IPS-11a (cell line): ENCODE results near the gene BET1L.
"Not testable (repeated sequence)": the region's sequence is repeated elsewhere in the genome, so short reads cannot be mapped to it uniquely, and the experiment has no call there.

ENCODE experiments used
- H3K4me3 ChIP-seq: one replicate; pipeline ENCODE4 v1.5.1; 2013; ENCODE audit warnings: low read depth, low read length, control low read depth

Gene BET1L

DNA sequence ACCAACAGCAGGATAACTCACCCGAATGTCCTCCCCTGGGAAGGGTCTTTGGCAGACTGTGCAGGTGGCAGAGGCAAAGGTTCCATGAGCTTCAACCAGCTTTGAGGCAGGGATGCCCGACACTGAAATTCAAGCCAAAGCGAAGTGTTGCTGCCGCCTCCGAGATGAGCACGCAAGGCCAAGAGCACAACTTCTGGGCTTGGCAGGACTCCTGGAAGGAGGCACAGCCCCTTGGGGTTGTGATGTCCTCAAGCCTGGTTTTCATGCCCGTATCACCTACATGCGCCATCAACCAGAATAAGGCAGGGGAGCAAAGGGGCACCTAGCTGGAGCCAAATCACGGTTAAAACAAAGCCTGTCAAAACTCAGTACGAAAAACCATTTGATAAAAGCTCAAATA lies 23.2 kb upstream of the BET1L start:
- H3K4me3 ChIP-seq, result no peak overlapping the region

GRCh38 chr11:227824-228379 lies 20.7 kb upstream of the BET1L start:
- no peak overlapping the region for H3K4me3 ChIP-seq

GRCh38 chr11:225734-226453 lies 18.7 kb upstream of the BET1L start:
- H3K4me3 ChIP-seq, result no peak overlapping the region

GRCh38 chr11:224424-224823 lies 17.2 kb upstream of the BET1L start:
- no peak overlapping the region for H3K4me3 ChIP-seq

DNA sequence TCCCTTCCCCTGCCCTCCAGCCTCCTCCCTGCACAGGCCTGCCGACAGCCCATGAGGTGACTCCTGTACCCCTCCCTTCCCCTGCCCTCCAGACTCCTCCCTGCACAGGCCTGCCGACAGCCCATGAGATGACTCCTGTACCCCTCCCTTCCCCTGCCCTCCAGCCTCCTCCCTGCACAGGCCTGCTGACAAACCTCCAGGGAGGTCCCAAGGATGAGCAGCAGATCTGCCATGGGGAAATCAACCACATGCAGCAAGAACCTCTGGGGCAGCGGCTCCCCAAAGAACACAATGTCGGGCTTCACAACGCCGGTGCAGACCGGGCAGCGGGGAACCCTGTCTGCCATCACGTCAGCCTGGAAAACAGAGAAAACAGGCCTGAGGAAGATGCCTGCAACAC lies 16.7 kb upstream of the BET1L start:
- H3K4me3 ChIP-seq, result no peak overlapping the region

- no peak overlapping the region for H3K4me3 ChIP-seq
Observed at GRCh38 chr11:223026-223789, 16.0 kb upstream of the BET1L start.

- H3K4me3 ChIP-seq, result no peak overlapping the region
Observed at GRCh38 chr11:221998-222789, 15.0 kb upstream of the BET1L start.

DNA sequence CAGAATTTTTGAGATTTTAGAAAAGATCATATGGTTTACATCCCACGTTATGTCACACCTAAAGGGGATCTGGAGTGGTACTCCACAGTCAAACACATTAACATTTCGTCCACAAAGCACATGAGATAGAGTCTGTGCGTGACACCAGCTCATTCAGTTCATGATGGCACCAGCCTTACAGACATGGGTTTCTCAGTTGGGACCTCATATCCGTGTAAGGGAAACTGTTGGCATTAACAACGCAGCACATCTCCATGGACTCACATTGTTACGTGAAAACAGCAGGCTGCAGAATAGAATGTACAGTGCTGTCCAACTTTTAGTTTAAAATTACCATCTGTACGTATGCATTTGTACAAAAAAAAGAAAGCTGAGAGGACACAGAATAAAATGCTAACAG lies 14.3 kb upstream of the BET1L start:
- H3K4me3 ChIP-seq, result no peak overlapping the region

- H3K4me3 ChIP-seq, result not testable (repeated sequence)
Observed at GRCh38 chr11:220641-221215, 13.5 kb upstream of the BET1L start.

DNA sequence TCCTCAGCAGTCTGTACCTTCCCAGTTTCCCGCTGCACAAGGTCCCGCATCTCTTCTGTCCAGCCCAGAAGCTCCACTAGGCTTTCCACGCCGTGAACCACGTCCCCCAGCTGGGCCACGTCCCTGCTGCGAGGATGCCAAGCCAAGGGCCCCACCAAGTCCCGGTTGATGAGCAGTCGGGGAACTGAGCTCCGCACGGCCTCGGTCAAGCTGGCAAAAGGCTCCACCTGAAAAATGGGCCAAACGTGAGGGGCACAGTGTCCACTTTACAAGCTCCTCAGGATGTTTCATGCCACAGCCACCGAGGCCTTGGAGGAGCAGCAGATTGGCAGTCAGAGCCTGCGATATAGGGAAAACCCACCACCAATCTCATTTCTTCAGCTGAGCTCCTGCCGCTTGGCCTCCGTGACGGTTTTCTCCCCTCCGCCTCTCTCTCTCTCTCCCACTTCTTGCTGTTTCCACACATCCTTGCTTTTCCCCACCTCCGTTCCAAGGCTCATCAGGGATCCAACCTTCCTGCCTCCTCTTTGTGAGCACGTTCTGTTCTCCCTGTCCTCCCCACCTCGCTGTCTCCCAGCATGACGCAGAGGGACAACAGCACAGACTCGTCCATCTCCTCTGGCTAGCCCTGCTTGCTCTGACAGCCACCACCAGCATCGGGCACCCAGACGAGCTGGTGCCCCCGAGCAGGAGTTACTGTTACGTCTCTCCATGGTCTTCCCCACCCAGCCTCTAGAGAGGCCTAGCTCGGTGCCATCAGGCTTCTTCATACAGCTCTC lies 11.8 kb upstream of the BET1L start:
- no peak overlapping the region for H3K4me3 ChIP-seq

- no peak overlapping the region for H3K4me3 ChIP-seq
Observed at GRCh38 chr11:217704-218103, 10.5 kb upstream of the BET1L start.

GRCh38 chr11:216081-216974 lies 9.1 kb upstream of the BET1L start:
- H3K4me3 ChIP-seq, result no peak overlapping the region

- H3K4me3 ChIP-seq, result no peak overlapping the region
Observed at GRCh38 chr11:215581-216037, 8.4 kb upstream of the BET1L start.

- H3K4me3 ChIP-seq, result no peak overlapping the region
Observed at GRCh38 chr11:214083-214482, 6.9 kb upstream of the BET1L start.

DNA sequence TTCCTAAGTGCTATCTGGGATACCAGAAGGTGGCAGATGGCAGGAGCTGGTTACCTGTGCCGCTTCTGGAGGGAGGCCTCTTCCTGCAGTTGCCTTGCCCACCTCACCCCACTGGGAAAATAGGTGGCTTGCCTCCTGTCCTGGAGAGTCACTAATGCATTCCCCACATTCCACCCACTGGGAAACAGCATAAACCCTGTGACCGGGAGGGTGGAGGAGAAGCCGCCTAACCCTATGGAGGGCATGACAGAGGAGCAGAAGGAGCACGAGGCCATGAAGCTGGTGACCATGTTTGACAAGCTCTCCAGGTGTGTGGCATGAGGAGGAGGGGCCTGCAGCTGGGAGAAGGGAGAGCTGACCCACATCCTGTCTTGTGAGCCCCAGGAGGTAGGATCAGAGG lies 5.9 kb upstream of the BET1L start:
- H3K4me3 ChIP-seq, result no peak overlapping the region

DNA sequence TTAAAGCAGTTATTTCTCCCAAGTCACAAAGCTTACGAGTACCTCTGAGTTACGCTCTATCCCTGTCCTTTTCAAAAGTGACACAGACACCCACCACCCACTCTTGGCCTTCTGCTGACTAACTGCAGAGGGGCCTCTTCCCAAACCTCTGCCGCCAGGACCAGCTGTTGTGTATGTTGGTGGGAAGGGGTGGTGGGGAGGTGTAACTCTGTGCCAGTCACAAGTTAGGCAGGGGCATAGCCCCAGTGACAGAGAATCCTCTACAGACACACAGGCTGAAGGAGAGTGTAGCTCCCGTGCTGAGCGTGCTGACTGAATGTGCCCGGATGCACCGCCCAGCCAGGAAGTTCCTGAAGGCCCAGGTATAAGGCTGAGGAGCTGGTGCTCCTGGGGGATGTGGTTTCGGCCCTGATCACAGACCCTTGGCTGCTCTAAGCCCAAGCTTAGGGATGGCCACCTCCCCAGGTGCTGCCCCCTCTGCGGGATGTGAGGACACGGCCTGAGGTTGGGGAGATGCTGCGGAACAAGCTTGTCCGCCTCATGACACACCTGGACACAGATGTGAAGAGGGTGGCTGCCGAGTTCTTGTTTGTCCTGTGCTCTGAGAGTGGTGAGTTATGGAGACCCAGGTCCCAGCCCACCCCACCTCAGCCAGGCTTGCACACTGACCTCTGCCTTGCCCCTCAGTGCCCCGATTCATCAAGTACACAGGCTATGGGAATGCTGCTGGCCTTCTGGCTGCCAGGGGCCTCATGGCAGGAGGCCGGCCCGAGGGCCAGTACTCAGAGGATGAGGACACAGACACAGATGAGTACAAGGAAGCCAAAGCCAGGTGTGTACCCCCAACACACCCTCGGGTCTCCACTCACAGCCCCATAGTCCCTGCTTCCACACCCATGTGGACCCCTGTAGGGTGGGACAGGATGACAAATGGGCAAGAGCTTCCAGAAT lies 5.2 kb upstream of the BET1L start:
- H3K4me3 ChIP-seq, result no peak overlapping the region

DNA sequence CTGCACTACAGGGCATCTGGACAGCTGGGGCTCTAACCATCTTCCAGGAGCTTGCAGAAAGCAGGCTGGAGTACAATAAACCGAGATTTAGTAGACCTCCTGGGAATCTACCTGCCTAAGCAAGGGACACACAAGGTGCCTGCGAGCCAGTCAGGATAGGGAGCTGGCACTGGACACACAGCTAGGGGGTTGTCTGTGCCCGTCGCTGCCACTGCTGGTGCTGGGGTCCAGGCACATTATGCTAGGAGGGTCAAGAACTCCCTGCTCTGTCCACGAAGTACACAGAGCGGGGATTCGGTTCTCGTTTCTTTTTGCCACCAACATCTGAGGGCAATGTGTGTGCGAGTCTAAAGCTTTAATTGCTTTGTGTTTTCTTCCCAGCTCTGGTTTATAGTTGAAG lies 4.5 kb upstream of the BET1L start:
- no peak overlapping the region for H3K4me3 ChIP-seq

- H3K4me3 ChIP-seq, result no peak overlapping the region
Observed at GRCh38 chr11:211295-211694, 4.1 kb upstream of the BET1L start.
